ENCODE measurements around the gene VTCN1.

The VTCN1 gene

GRCh38 chr1:117116090-117116783 lies 94.5 kb downstream of the VTCN1 start:
- no peak for DNase-seq
- Histone ChIP-seq H3K27ac (no peak overlapping the region), H3K27me3 (replicated peaks) (no peaks in the 10 kb centered on the region), H3K4me3 (ENCODE audit: low read depth, low read length) (no peak overlapping the region), H3K36me3 (replicated peaks) (peaks cover 5% of the 10 kb centered on the region)
- no peak for TF ChIP-seq CTCF (IDR thresholded peaks at IDR 0.05; ENCODE audit: low read depth, low read length, missing control alignments)
- in situ Hi-C loops (cut with HindIII; ENCODE audit: low pct_ligation_motif_present, low sequenced_read_pairs): loop anchor here (25.0 kb wide), 1 partner anchor 171 kb away; no protein-coding TSS in a partner anchor

GRCh38 chr1:117114877-117115276 lies 95.8 kb downstream of the VTCN1 start:
- Histone ChIP-seq H3K36me3 (replicated peaks) (peaks cover 5% of the 10 kb centered on the region), H3K27me3 (replicated peaks) (no peaks in the 10 kb centered on the region), H3K27ac (no peak overlapping the region), H3K4me3 (ENCODE audit: low read depth, low read length) (no peak overlapping the region)
- in situ Hi-C loops (cut with HindIII; ENCODE audit: low pct_ligation_motif_present, low sequenced_read_pairs): loop anchor here (25.0 kb wide), 1 partner anchor 172 kb away; no protein-coding TSS in a partner anchor
- TF ChIP-seq CTCF (IDR thresholded peaks at IDR 0.05; ENCODE audit: low read depth, low read length, missing control alignments): no peak
- no peak for DNase-seq

GRCh38 chr1:117113199-117113598 lies 97.5 kb downstream of the VTCN1 start:
- Histone ChIP-seq H3K27ac (no peak overlapping the region), H3K4me3 (ENCODE audit: low read depth, low read length) (no peak overlapping the region), H3K27me3 (replicated peaks) (no peaks in the 10 kb centered on the region), H3K36me3 (replicated peaks) (peaks cover 5% of the 10 kb centered on the region)
- in situ Hi-C loops (cut with HindIII; ENCODE audit: low pct_ligation_motif_present, low sequenced_read_pairs): loop anchor here (25.0 kb wide), 1 partner anchor 174 kb away; no protein-coding TSS in a partner anchor
- no peak for TF ChIP-seq CTCF (IDR thresholded peaks at IDR 0.05; ENCODE audit: low read depth, low read length, missing control alignments)
- no peak for DNase-seq

GRCh38 chr1:117112047-117112717 lies 98.5 kb downstream of the VTCN1 start:
- H3K36me3 ChIP-seq (replicated peaks): peaks cover 5% of the 10 kb centered on the region
- in situ Hi-C loops (cut with HindIII; ENCODE audit: low pct_ligation_motif_present, low sequenced_read_pairs): loop anchor here (25.0 kb wide), 1 partner anchor 175 kb away; no protein-coding TSS in a partner anchor
- TF ChIP-seq CTCF (IDR thresholded peaks at IDR 0.05; ENCODE audit: low read depth, low read length, missing control alignments): no peak

GRCh38 chr1:117110774-117111173 lies 100.0 kb downstream of the VTCN1 start:
- TF ChIP-seq CTCF (IDR thresholded peaks at IDR 0.05; ENCODE audit: low read depth, low read length, missing control alignments): no peak
- DNase-seq: no peak
- in situ Hi-C loops (cut with HindIII; ENCODE audit: low pct_ligation_motif_present, low sequenced_read_pairs): loop anchor here (25.0 kb wide), 1 partner anchor 177 kb away; no protein-coding TSS in a partner anchor
- no peaks in the 10 kb centered on the region for H3K27me3 ChIP-seq (replicated peaks)
- no peak overlapping the region for H3K27ac ChIP-seq
- peaks cover 5% of the 10 kb centered on the region for H3K36me3 ChIP-seq (replicated peaks)
- H3K4me3 ChIP-seq (ENCODE audit: low read depth, low read length): no peak overlapping the region

More at GRCh38 chr1:117112047-117112717, 98.5 kb downstream of the VTCN1 start:
- H3K27me3 ChIP-seq (replicated peaks): no peaks in the 10 kb centered on the region
- H3K27ac ChIP-seq: no peak overlapping the region
- no peak overlapping the region for H3K4me3 ChIP-seq (ENCODE audit: low read depth, low read length)
- DNase-seq: no peak
